Measurements from ENCODE around the gene MGAT4A. TPM values are rescaled to one million over a fixed set of nuclear protein-coding genes. Genes with fewer than 3 reads are reported as not detected.

Gene MGAT4A
- under 1 TPM in 1 of 6 experiments, not detected in 5; 0.14 TPM for total RNA-seq (2021; fragmentation: NEBNext Ultra II Directional; extraction: Animal tissue kit (Norgen Biotek cat#: 25700))
- long read RNA-seq: 0 reads

DNA sequence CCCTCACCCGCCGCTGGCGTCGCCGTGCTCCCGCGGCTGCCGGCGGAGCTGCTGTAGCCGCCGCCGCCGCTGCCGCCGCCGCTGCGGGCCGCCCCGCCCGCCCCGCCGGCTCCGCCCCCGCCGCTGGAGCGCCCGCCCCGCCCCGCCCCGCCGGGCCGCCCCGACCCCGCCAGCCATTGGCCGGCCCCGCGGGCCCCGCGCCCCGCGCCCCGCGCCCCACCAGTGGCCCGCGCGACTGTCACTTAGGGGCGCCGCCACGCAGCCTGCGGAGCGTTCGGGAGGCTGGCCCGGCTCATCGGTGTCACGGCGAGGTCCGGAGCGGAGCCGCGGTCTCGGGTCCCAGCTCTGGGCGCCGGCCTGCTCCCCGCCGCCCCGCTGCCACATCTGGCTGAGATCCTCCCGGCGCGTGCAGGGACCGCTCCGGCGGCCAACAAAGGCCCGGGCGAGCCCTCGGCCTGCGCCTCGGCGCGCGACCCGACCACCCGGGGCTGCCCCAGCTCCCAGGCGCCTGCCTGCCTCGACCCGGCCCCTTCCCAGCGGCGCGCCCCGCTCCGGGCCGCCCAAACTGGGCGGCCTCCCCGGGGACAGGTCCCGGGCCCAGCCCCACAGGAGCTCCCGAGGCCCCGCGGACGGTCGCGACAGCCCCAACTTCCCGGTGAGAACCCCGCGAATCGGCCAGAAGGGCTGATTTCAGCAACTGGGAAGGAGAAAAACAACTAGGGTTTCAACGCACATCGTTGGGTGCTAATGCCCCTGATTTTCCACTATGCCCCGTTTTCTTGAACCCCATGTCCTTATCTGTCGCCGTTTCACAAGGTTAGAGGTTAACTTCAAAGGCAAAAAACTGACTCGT lies at the start of gene MGAT4A:
Gene MGAT4A (minus strand): TSS at position 92 of the 853 bp plus-strand sequence. CDS start 4,800 bp downstream, outside the sequence.
- Mint-ChIP-seq H3K36me3 (ENCODE audit: low read depth) (0 out of 2 replicates have a peak, but pooled peaks cover 3% of the 10 kb centered on the region), H3K27ac (no peak within 1 kb of the TSS), H3K27me3 (ENCODE audit: insufficient read depth) (peaks cover 32% of the 10 kb centered on the region), H3K4me1 (ENCODE audit: low read depth) (peaks cover under 1% of the 10 kb centered on the region; the same call in 1 of the 2 replicates), H3K4me3 (peak within 1 kb of the TSS; percentile 72), H3K9me3 (no peaks in the 10 kb centered on the region)
- DNase-seq: no peak
- TF ChIP-seq, protein P1, sequence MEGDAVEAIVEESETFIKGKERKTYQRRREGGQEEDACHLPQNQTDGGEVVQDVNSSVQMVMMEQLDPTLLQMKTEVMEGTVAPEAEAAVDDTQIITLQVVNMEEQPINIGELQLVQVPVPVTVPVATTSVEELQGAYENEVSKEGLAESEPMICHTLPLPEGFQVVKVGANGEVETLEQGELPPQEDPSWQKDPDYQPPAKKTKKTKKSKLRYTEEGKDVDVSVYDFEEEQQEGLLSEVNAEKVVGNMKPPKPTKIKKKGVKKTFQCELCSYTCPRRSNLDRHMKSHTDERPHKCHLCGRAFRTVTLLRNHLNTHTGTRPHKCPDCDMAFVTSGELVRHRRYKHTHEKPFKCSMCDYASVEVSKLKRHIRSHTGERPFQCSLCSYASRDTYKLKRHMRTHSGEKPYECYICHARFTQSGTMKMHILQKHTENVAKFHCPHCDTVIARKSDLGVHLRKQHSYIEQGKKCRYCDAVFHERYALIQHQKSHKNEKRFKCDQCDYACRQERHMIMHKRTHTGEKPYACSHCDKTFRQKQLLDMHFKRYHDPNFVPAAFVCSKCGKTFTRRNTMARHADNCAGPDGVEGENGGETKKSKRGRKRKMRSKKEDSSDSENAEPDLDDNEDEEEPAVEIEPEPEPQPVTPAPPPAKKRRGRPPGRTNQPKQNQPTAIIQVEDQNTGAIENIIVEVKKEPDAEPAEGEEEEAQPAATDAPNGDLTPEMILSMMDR (IDR thresholded peaks at IDR 0.05): no peak

DNA sequence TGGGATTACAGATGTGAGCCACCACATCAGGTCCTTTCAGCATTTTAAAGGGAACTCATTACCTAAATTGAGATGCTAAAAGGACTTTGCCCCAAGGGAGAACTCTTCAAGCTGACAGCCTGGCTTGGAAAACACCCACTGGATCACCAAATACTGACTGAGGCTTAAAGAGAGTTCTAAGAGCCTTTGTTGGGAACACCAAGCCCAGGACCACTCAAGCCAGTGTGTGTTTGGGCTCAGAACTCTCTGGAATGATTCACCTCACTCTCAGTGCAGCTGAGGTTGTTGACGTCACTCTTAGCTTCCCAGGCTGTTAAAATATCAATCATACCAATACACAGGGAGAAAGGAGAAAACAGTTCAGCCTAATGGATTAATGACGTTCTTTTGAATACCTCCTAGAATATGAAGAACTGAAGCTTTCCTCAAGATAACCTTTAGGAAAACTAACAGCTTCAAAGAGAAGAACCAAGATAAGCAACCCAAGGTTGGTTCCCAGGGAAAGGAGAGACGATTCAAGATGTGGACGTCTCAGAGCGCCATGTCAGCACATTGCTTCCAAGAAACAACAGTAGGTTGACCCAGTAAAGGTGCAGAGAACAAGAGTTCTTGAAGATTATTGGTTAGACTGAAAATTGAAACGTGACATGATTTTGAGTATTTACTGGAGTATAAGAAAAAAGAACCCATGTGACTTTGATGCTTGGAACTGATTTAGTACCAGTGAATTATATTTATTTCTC lies 48.0 kb upstream of the MGAT4A start:
- TF ChIP-seq, protein P1 (IDR thresholded peaks at IDR 0.05): no peak
- Mint-ChIP-seq H3K36me3 (ENCODE audit: low read depth) (no peaks in the 10 kb centered on the region), H3K27me3 (ENCODE audit: insufficient read depth) (peaks cover 6% of the 10 kb centered on the region), H3K27ac (no peak overlapping the region), H3K4me1 (ENCODE audit: low read depth) (no peaks in the 10 kb centered on the region), H3K4me3 (no peak overlapping the region), H3K9me3 (no peaks in the 10 kb centered on the region)
- no peak for DNase-seq

DNA sequence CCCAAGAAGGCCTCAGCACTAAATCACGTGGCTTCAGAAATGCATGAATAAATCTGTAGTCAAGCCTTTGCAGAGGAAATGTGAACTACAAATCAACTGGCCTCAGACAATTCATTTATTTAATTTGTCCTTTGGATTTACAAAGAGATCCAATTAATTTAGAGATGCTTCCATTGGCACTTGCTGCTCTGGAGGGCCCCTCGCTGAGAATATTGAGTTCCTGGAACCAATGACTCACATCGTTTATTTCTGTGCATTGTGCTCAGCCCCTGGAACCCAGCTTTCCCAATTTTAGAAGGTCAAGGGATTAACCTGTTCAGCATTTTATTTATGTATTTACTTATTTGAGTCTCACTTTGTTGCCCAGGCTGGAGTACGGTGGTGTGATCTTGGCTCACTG lies 47.2 kb upstream of the MGAT4A start:
- Mint-ChIP-seq H3K4me1 (ENCODE audit: low read depth) (no peaks in the 10 kb centered on the region), H3K36me3 (ENCODE audit: low read depth) (no peaks in the 10 kb centered on the region), H3K9me3 (no peaks in the 10 kb centered on the region), H3K27ac (no peak overlapping the region), H3K27me3 (ENCODE audit: insufficient read depth) (peaks cover 5% of the 10 kb centered on the region), H3K4me3 (no peak overlapping the region)
- TF ChIP-seq, protein P1 (IDR thresholded peaks at IDR 0.05): no peak
- no peak for DNase-seq

DNA sequence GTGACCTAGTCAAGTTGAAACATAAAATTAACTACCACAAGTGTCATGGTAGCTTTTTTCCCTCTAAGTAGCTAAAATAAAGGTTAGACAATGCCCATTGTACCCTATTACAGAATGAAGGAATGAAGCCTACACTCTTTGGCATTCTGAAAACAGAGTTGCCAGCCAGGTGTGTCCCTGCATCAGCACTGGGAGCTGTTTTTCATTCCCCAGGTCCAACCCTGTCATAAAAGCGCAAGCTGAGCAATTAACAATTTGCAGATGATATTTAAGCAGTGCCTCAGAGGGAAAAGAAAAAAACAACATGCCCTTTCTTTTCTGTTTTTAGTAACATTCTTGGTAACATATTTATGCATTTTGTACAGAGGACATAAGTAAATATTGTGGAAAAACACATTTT lies 46.8 kb upstream of the MGAT4A start:
- H3K9me3 Mint-ChIP-seq: no peaks in the 10 kb centered on the region

DNA sequence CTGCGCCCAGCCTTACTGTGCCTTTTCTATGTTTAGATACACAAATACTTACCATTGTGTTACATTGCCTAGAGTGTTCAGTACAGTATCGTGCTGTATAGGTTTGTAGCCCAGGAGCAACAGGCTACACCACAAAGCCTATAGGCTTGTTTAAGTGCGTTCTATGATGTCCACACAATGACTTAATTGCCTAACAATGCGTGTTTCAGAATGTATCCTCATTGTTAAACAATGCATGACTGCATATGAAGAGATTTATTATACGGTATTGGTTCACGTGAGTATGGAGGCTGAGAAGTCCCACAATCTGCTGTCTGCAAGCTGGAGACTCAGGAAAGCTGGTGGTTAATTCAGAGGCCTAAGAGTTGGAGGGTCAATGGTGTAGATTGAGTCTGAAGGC lies 46.1 kb upstream of the MGAT4A start:
- H3K27ac Mint-ChIP-seq: no peak overlapping the region
- no peaks in the 10 kb centered on the region for H3K4me1 Mint-ChIP-seq (ENCODE audit: low read depth)
- DNase-seq: no peak
- H3K9me3 Mint-ChIP-seq: no peaks in the 10 kb centered on the region
- TF ChIP-seq, protein P1 (IDR thresholded peaks at IDR 0.05): no peak
- peaks cover 15% of the 10 kb centered on the region for H3K27me3 Mint-ChIP-seq (ENCODE audit: insufficient read depth)
- no peak overlapping the region for H3K4me3 Mint-ChIP-seq
- no peaks in the 10 kb centered on the region for H3K36me3 Mint-ChIP-seq (ENCODE audit: low read depth)

More for the DNA sequence above, 46.8 kb upstream of the MGAT4A start:
- Mint-ChIP-seq H3K27me3 (ENCODE audit: insufficient read depth) (peaks cover 9% of the 10 kb centered on the region), H3K4me1 (ENCODE audit: low read depth) (no peaks in the 10 kb centered on the region), H3K4me3 (no peak overlapping the region), H3K27ac (no peak overlapping the region), H3K36me3 (ENCODE audit: low read depth) (no peaks in the 10 kb centered on the region)
- no peak for DNase-seq
- TF ChIP-seq, protein P1 (IDR thresholded peaks at IDR 0.05): no peak

Data from HFFc6 (cell line).